GF-D8 (cell line): ENCODE results near the gene TNNI3K.

Source experiments
- DNase-seq: peaks from one replicate; lab custom pipeline; 2025; lab: John Stamatoyannopoulos, UW

The TNNI3K gene

GRCh38 chr1:74434321-74434720, 199.1 kb downstream of the TNNI3K start:
- DNase-seq, result no peak

- no peak for DNase-seq
Measured at GRCh38 chr1:74436078-74436477, 200.9 kb downstream of the TNNI3K start.

GRCh38 chr1:74437035-74437434, 201.8 kb downstream of the TNNI3K start:
- DNase-seq, result no peak

GRCh38 chr1:74452035-74452434, 216.8 kb downstream of the TNNI3K start:
- no peak for DNase-seq

GRCh38 chr1:74453277-74453676, 218.1 kb downstream of the TNNI3K start:
- no peak for DNase-seq

GRCh38 chr1:74455390-74455789, 220.2 kb downstream of the TNNI3K start:
- DNase-seq, result no peak

- DNase-seq, result no peak
Measured at GRCh38 chr1:74457253-74457652, 222.1 kb downstream of the TNNI3K start.

GRCh38 chr1:74463333-74463988, 228.3 kb downstream of the TNNI3K start:
- no peak for DNase-seq

- DNase-seq, result no peak
Measured at GRCh38 chr1:74464037-74464436, 228.8 kb downstream of the TNNI3K start.

GRCh38 chr1:74465193-74465681, 230.1 kb downstream of the TNNI3K start:
- no peak for DNase-seq

- DNase-seq, result no peak
Measured at GRCh38 chr1:74467786-74468377, 232.7 kb downstream of the TNNI3K start.

GRCh38 chr1:74468982-74469603, 233.9 kb downstream of the TNNI3K start:
- DNase-seq, result no peak

- no peak for DNase-seq
Measured at GRCh38 chr1:74470251-74470650, 235.1 kb downstream of the TNNI3K start.

- DNase-seq, result no peak
Measured at GRCh38 chr1:74470936-74471335, 235.7 kb downstream of the TNNI3K start.

- DNase-seq, result no peak
Measured at GRCh38 chr1:74471470-74471869, 236.3 kb downstream of the TNNI3K start.

GRCh38 chr1:74474585-74474984, 239.4 kb downstream of the TNNI3K start:
- no peak for DNase-seq

GRCh38 chr1:74478979-74479378, 243.8 kb downstream of the TNNI3K start:
- no peak for DNase-seq

- no peak for DNase-seq
Measured at GRCh38 chr1:74480068-74480467, 244.9 kb downstream of the TNNI3K start.

GRCh38 chr1:74481607-74482006, 246.4 kb downstream of the TNNI3K start:
- no peak for DNase-seq

GRCh38 chr1:74485622-74486021, 250.4 kb downstream of the TNNI3K start:
- DNase-seq, result no peak

GRCh38 chr1:74486036-74486435, 250.8 kb downstream of the TNNI3K start:
- no peak for DNase-seq

- DNase-seq, result no peak
Measured at GRCh38 chr1:74496669-74497068, 261.5 kb downstream of the TNNI3K start.

GRCh38 chr1:74498901-74499300, 263.7 kb downstream of the TNNI3K start:
- DNase-seq, result no peak
